Left lung (tissue), 10 donors: ENCODE results near the gene AGMO. TPM values are rescaled to one million over a fixed set of nuclear protein-coding genes. Genes with fewer than 3 reads are reported as not detected.
"Not testable (repeated sequence)": the region's sequence is repeated elsewhere in the genome, so short reads cannot be mapped to it uniquely, and the experiment has no call there.

Experiments
- ATAC-seq: fragments of 200-7000 bp; cut with Tn5 transposase; one replicate; pipeline ENCODE4 v1.9.1; 2020; ENCODE audit warnings: moderate library complexity
- DNase-seq, 4 donors: peaks; one replicate each; pipeline ENCODE4 v3.0.0-alpha.2; 2013 to 2020
- H3K27ac ChIP-seq, 2 donors: fragments of 200-600 bp; sonication (generic) in 1 of 2; one replicate each; pipeline versions ENCODE4 v1.5.0 to v1.8.0; 2020 to 2021
- H3K27me3 ChIP-seq, 2 donors: fragments of 200-600 bp; sonication (generic) in 1 of 2; one replicate each; pipeline versions ENCODE4 v1.5.0 to v1.8.0; 2020 to 2021
- H3K36me3 ChIP-seq, 2 donors: fragments of 200-600 bp; sonication (generic) in 1 of 2; one replicate each; pipeline versions ENCODE4 v1.5.0 to v1.8.0; 2020 to 2021
- H3K4me1 ChIP-seq, 2 donors: fragments of 200-600 bp; one replicate each; pipeline ENCODE4 v1.8.0; 2021
- H3K4me3 ChIP-seq, 2 donors: fragments of 200-600 bp; sonication (generic) in 1 of 2; one replicate each; pipeline versions ENCODE4 v1.5.0 to v1.8.0; 2020 to 2021; ENCODE audit warnings: mild to moderate bottlenecking in 1 of 2
- H3K9me3 ChIP-seq, 2 donors: fragments of 200-600 bp; sonication (generic) in 1 of 2; one replicate each; pipeline versions ENCODE4 v1.5.0 to v1.8.0; 2020 to 2021
- CTCF ChIP-seq, 2 donors: fragments of 200-600 bp; sonication (generic) in 1 of 2; IDR thresholded peaks; one replicate each; pipeline versions ENCODE4 v1.5.0 to v1.8.0; 2021; ENCODE audit warnings: antibody characterized with exemption in 2 of 2
- intact Hi-C, 2 donors: fragments of 100-400 bp; cut with DNase I; formaldehyde crosslinking; loops; one replicate each; pipeline versions ENCODE4 v1.11.2 to v1.14.2; 2022
- polyA plus RNA-seq, 6 donors: library from polyadenylated mRNA; unstranded; fragments of 120-200 nt; gene quantifications; one replicate each; pipeline ENCODE4 v1.2.1, GENCODE V29; 2013; ENCODE audit not compliant: insufficient read length in 6 of 6
- total RNA-seq, 2 donors: library from RNA; stranded (reverse); fragmentation: NEBNext Ultra II Directional; extraction: Animal tissue kit (Norgen Biotek cat#: 25700); gene quantifications; one replicate each; pipeline ENCODE4 v1.2.1, GENCODE V29; 2021
- donor health status: DM: no; HTN: yes; CAD: no.
- donor health status: DM: no; HTN: no; CAD: no.

AGMO gene
- total and polyA plus RNA-seq, 8 donors = 0.32 to 0.85 (median 0.42) TPM

GRCh38 chr7:15554081-15554480 is 7.7 kb downstream of the AGMO start:
- no peak for ATAC-seq

DNA sequence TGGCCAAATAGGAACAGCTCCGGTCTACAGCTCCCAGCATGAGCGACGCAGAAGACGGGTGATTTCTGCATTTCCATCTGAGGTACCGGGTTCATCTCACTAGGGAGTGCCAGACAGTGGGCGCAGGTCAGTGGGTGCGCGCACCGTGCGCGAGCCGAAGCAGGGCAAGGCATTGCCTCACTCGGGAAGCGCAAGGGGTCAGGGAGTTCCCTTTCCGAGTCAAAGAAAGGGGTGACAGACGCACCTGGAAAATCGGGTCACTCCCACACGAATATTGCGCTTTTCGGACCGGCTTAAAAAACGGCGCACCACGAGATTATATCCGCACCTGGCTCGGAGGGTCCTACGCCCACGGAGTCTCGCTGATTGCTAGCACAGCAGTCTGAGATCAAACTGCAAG is 14.5 kb downstream of the AGMO start:
- H3K27me3 ChIP-seq, ATAC-seq, intact Hi-C loops, H3K4me1 ChIP-seq, H3K36me3 ChIP-seq, H3K9me3 ChIP-seq, H3K27ac ChIP-seq, H3K4me3 ChIP-seq, DNase-seq: not testable (repeated sequence)

More at GRCh38 chr7:15554081-15554480, 7.7 kb downstream of the AGMO start:
- no peak for DNase-seq
- Histone ChIP-seq H3K4me1 (no peaks in the 10 kb centered on the region), H3K27ac (no peak overlapping the region), H3K27me3 (no peaks in the 10 kb centered on the region), H3K36me3 (no peaks in the 10 kb centered on the region), H3K4me3 (no peak overlapping the region), H3K9me3 (no peaks in the 10 kb centered on the region)
- no peak for TF ChIP-seq CTCF (IDR thresholded peaks at IDR 0.05)
- intact Hi-C loops = no loop called here

DNA sequence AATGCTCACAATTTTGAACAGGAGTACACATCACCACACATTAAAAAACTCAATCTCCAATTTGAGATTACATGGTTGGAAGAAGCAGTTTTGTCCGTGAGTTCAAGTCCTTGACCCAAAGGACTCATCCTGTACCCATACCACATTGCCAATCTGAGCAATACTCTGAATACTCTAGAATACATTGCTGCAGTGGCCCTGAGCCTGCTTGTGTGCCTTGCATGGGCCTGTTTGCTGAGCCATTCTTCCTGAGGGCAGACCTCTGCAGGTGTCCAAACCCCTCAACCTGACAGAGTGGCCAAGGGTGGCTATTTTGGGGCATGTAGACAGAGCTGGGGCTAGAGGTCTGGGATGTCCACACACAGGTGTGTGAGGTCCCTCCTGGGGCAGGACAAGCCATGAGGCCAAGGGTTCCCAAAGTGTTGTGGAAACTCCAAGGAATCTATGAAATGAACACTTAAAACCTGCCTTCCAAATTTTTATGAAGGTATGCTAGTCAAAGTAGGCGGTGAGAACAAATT is 15.5 kb downstream of the AGMO start:
- Histone ChIP-seq H3K9me3 (peaks cover 0 to 2% of the 10 kb centered on the region in 2 donors), H3K36me3 (no peaks in the 10 kb centered on the region), H3K4me1 (no peaks in the 10 kb centered on the region), H3K4me3 (no peak overlapping the region), H3K27me3 (no peaks in the 10 kb centered on the region), H3K27ac (no peak overlapping the region)
- ATAC-seq (no peak), DNase-seq (no peak)
- intact Hi-C loops = no loop called here
- TF ChIP-seq CTCF (IDR thresholded peaks at IDR 0.05) = no peak

DNA sequence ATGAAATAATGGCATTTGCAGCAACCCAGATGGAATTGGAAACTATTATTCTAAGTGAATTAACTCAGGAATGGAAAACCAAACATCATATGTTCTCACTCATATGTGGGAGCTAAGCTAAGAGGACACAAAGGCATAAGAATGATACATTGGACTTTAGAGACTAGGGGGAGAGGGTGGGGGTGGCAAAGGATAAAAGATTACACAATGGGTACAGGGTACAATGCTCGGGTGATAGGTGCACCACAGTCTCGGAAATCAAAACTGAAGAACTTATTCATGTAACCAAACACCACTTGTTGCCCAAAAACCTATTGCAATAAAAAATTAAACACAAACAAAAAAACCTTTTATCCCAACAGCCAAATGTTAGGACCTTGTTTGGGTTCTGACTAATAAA is 17.8 kb downstream of the AGMO start:
- Histone ChIP-seq H3K36me3 (no peaks in the 10 kb centered on the region), H3K9me3 (peaks cover 0 to 14% of the 10 kb centered on the region in 2 donors), H3K27me3 (no peaks in the 10 kb centered on the region), H3K4me3 (no peak overlapping the region), H3K4me1 (no peaks in the 10 kb centered on the region), H3K27ac (no peak overlapping the region)
- DNase-seq = no peak
- intact Hi-C loops = no loop called here
- TF ChIP-seq CTCF (IDR thresholded peaks at IDR 0.05) = no peak
- no peak for ATAC-seq

DNA sequence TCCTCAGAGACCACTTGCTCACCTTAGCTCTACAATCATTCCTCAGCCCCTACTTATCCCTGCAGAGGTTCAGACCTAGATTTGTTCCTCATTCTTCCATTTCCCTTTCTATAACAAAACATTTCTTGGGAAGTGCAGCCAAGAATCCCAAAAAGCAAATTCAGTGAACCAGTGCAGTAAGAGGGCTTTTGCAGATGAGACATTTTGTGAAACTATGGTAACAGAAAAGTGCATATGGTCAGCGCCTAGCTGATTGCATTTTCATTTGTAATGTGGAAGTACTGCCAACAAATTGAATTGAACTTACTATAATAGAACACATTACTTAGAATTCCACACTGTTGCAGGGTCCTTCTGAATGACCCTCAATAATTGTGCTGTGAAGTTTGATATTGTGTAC is 18.6 kb downstream of the AGMO start:
- Histone ChIP-seq H3K27ac (no peak overlapping the region), H3K4me1 (no peaks in the 10 kb centered on the region), H3K4me3 (no peak overlapping the region), H3K9me3 (peaks cover 0 to 14% of the 10 kb centered on the region in 2 donors), H3K36me3 (no peaks in the 10 kb centered on the region), H3K27me3 (no peaks in the 10 kb centered on the region)
- intact Hi-C loops = no loop called here
- no peak for DNase-seq
- ATAC-seq = no peak
- no peak for TF ChIP-seq CTCF (IDR thresholded peaks at IDR 0.05)

- Histone ChIP-seq H3K27me3 (no peaks in the 10 kb centered on the region), H3K27ac (no peak overlapping the region), H3K4me3 (no peak overlapping the region), H3K36me3 (no peaks in the 10 kb centered on the region), H3K4me1 (no peaks in the 10 kb centered on the region), H3K9me3 (peaks cover 0 to 8% of the 10 kb centered on the region in 2 donors)
- TF ChIP-seq CTCF (IDR thresholded peaks at IDR 0.05) = no peak
- no peak for DNase-seq
- ATAC-seq = no peak
- intact Hi-C loops = no loop called here
Observed at GRCh38 chr7:15527648-15528047, 34.2 kb downstream of the AGMO start.
